Posterior cingulate gyrus (tissue), 11 donors: ENCODE measurements around the gene CCDC87.
"Not testable (repeated sequence)": the region's sequence is repeated elsewhere in the genome, so short reads cannot be mapped to it uniquely, and the experiment has no call there.

Experiments
- DNase-seq, 10 donors: peaks; one replicate each; pipeline versions ENCODE4 v3.0.0 to v3.0.0-alpha.2; 2020 to 2021; ENCODE audit warnings: mixed read lengths in 3 of 10
- intact Hi-C: fragments of 100-400 bp; cut with DNase I; formaldehyde crosslinking; loops from one replicate; pipeline ENCODE4 v1.15.1; 2023

The CCDC87 gene

DNA sequence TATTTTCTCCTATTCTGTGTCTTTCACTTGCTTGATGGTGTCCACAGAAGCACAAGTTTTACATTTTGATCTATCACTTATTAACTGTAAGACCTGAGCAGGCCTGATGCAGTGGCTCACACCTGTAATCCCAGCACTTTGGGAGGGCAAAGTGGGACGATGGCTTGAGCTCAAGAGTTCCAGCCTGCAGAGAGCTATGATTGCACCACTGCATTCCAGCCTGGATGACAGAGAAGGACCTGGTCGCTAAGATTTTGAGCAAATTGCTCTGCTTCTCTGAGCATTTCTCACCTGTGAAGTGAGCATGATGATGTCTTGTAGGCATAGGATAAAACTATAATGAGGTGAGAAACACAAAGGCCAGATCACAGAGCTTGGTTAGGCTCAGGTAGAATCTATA is 6.7 kb downstream of the CCDC87 start:
- no peak for DNase-seq
- intact Hi-C loops, result no loop called here

DNA sequence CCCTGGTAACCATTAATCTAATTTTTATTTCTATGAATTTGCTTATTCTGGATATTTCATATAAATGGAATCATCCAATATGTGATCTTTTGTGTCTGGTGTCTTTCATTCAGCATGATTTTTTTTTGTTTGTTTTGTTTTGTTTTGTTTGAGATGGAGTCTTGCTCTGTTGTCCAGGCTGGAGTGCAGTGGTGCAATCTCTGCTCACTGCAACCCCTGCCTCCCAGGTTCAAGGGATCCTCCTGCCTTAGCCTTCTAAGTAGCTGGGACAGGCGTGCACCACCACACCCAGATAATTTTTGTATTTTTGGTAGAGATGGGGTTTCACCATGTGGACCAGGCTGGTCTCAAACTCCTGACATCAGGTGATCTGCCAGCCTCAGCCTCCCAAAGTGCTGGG is 7.4 kb downstream of the CCDC87 start:
- DNase-seq, intact Hi-C loops: not testable (repeated sequence)

DNA sequence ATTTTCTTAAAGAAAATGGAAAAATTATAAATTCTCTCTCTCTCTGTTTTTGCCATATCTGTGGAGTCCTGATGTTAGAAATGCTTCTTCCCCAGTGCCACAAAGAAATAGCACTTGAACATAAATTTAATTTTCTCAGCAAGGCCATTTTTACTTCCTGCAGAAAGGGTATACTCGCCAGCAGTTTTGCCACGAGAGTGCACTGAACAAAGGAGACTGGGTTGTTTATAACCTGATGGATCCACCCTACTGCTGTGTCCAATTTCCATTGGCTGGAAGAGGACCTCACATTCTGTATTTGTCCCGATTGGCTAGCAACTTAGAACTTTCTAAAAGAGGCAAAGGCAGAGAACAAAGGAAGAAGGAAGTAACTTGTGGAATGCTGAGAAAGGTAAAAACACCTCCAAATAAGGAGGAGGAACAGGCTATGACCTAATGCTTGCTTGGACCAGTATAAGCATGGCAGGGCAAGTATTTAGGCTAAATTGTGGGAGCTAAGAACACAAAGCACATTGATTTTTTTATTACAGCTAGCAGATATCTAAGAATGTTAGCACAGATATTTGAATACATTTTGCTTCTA is 10.2 kb downstream of the CCDC87 start:
- intact Hi-C loops, result not testable (repeated sequence)

DNA sequence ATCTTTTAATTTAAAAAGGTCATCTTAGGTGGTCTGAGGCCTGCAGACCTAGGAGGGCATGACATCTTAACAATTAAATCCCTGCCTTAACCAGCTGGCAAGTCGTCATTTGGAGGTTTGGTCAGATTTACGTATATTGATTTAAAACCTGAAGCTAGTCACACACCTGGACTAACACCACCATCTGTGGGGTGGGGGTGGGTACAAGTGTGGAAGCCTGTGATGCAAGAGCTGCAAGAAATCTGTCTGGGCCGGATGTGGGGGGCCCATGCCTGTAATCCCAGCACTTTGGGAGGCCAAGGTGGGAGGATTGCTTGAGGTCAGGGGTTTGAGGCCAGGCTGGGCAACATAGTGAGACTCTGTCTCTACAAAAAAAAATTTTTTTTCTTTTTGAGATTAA is 11.6 kb downstream of the CCDC87 start:
- DNase-seq, result no peak
- intact Hi-C loops, result no loop called here

More for the DNA sequence above, 10.2 kb downstream of the CCDC87 start:
- DNase-seq, result not testable (repeated sequence)

DNA sequence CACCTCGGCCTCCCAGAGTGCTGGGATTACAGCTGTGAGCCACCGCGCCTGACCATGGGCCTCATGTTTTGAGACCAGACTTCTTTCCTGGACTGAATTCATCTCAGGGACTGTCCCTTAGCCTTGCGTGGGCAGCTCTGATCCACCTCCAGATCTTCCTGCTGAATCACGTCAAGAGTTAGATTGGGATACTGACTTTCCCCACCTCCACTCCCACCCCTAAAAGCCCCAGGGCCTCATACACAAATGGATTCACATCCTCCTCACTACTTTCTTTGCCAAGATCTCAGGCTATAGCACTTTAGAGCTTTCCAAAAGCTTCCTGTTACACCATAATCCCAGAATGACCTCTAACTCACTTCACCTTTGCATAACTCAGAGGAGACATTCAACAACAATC is 12.1 kb downstream of the CCDC87 start:
- intact Hi-C loops, result no loop called here

DNA sequence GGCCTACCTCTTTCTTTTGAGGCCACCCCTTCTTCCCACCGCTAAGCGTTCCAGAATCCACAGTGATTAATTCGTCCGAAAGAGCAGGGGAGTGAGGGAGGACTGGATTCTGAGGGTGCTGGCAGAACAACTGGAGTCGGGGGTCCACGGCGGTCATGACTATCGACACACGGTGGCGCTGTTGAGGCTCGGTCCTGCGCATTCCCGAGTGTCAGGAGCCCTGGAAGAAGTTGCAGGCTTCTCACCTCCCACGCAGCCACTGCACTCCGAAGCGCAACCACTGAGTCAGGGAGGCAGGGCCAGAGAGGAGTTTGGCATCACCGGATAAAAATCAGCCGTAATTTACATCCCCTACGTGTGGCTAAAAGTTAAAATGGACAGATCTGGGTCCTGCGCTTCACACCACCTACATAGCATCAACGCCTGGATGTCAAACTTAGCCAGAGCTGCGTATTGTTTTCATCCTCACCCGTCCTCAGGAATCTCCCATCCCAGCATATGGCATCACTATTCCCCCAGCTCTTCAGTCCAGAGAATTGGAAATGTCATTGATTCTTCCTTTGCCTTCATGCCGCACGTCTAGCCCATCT is 13.8 kb downstream of the CCDC87 start:
- intact Hi-C loops, result loop anchor here (2.0 to 10.0 kb wide), 2 partner anchors 100 to 266 kb away; partner anchors contain the start of gene RCE1
- peak; percentile 62 to 96 (median 82) for DNase-seq

More for the DNA sequence above, 12.1 kb downstream of the CCDC87 start:
- DNase-seq, result no peak

DNA sequence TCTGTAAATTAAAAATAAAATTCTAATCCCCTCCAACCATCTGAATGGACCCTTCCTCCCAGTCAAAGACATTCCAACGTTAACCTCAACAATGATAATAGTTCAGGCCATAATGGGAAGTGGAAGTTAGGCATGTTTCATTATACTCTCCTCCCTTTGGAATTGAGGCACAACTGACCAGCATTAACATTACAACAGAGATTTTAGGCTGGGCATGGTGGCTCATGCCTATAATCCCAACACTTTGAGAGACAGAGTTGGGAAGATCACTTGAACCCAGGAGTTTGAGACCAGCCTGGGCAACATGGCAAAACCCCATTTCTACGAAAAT is 22.0 kb downstream of the CCDC87 start:
- intact Hi-C loops, result loop anchor here (10.0 kb wide), 1 partner anchor 274 kb away; the partner anchor contains the start of gene RCE1

DNA sequence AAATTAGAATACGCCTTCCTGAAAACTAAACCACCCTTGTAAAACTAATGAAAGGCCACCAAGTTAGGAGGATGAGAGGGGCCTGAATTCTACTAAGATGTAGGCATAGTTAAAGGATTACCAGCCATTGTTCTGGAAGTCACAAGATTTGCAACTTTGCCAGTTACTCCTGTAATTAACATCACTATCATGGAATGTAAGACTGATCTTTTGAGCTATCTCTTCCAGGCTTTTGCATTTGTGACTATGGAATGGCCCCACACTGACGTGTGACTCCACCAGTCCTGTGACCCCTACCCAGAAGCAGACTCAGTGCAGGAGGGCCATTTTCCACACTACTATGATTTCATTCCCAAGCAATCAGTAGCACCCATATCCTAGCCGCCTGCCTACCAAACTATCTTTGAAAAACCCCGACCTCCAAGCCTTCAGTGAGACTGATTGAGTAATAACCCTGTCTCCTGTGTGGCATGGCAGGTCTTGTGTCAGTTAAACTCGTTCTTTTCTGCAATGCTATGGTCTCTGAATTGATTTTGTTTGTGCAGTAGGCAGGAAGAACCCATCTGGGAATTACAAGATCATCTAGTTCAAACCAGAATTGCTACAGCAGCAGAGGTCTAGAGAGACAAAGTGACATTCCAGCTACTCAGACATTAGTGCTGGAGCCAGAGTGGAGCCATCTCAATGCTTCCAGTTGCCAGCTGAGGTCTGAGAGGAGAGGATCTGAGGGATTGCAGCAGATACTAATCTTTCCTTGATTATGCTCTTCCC is 22.6 kb downstream of the CCDC87 start:
- intact Hi-C loops, result loop anchor here (10.0 kb wide), 1 partner anchor 275 kb away; the partner anchor contains the start of gene RCE1
- DNase-seq, result no peak

More for the DNA sequence above, 22.0 kb downstream of the CCDC87 start:
- DNase-seq, result no peak

DNA sequence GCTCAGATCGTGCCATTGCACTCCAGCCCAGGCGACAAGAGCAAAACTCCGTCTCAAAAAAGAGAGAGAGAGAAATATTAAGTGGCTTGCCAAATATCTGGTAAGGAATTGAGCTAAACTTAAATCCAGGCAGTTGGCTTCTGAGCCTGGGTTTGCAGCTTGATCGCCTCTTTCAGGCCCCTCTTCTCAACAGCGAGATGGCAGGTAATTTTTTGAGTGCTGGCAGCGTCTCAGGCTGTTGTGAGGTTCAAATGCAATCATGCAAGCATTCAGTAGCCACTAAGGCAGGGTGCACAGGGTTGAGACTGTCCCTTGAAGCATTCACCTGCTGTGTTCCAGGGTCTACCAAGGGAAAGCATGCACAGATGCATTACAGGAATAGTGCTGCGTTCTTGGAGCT is 23.8 kb downstream of the CCDC87 start:
- intact Hi-C loops, result no loop called here
- DNase-seq, result no peak

DNA sequence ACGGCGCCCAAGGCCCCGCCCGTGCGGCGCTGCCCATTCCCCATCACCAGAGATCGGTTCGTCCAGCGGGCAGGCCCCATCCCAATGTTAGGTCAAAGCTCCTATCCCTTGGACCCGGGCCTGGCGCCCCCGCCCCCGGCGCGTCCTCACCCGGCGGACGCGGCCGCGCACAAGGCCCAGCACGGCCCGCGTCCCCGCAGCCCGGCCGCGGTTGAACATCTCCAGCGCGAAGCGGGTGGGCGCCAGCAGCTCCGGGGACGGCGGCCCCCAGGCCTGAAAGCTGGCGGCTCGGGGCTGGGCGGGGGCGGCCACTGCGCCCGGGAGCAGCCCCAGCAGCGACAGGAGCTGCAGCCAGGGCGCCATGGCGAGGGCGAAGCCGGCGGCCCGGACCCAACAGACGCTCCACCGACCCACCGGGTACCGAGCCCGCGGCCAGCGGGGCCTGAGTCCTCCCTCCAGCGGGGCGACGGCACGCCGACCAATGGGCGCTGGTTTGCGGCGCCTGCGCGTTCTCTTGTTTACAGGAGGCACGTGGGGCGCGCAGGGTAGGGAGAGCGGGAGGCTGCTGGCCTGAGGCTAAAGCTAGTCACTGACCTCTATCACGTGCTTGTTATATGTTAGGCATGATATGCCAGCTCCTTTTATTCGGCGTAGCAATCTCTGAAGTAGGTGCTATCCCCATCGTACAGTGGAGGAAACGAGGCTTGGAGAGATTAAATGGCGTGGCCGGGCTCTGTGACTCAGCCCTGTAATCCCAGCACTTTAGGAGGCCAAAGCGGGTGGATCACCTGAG is 24.5 kb downstream of the CCDC87 start, which contains the start of gene CTSF:
CTSF (minus strand) TSS at position 483 of the 793 bp plus-strand sequence; CDS start at position 363, 120 bp downstream.
- peak; percentile 91 to 99 (median 96) for DNase-seq
- intact Hi-C loops, result no loop called here

DNA sequence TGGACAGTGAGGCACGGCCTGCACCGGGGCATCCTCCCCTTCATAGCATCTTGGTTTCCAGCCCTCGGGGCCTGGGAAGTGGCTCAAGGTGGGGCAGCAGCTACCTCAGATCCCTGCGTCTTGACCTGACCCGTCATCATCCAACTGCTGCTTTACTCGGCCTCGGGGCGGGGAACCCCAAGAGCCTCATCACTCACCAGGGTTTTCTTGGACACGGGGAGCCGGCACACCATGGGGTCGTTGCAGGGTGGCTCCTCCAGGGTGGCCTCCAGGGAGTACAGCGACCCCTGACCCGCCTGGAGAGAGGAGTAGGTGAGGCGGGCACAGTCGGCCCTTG is 25.1 kb downstream of the CCDC87 start:
- intact Hi-C loops, result no loop called here
- no peak for DNase-seq

DNA sequence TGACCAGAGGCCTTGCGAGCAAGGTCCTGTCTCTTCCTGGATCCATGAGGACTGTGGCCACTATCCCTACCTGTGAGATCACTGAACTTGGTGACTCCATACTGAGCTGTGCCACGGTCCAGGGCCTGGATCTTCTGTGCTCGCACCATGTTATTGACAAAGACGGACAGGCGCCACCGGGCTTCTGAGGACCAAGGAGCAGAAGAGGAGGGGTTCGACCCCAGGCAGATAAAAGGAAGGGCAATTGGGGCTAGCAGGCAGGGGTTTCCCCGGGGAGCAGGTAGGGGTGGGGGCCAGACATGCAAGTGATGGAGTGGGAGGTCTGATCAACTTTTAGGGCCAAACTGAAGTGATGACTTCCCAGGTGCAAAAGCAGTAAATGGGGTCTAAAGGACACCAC is 26.6 kb downstream of the CCDC87 start:
- DNase-seq, result no peak
- intact Hi-C loops, result no loop called here

DNA sequence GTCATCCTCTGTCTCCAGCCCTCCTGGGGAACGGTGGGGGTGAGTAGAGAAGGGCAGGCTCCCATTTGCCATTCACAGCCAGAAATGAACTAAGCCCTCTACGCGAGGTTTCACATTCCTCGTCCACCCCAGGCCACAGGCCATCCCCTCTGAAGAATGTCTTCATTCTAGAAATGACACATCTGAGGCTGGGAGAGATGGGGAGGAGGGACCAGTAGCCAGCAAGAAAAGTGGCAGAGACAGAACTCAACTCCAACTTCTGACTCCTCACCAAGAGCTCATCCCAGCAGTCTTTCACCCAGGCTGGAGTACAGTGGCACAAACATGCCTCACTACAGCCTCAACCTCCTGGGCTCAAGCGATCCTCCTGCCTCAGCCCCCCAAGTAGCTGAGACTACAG is 27.9 kb downstream of the CCDC87 start:
- intact Hi-C loops, result no loop called here
- no peak for DNase-seq

DNA sequence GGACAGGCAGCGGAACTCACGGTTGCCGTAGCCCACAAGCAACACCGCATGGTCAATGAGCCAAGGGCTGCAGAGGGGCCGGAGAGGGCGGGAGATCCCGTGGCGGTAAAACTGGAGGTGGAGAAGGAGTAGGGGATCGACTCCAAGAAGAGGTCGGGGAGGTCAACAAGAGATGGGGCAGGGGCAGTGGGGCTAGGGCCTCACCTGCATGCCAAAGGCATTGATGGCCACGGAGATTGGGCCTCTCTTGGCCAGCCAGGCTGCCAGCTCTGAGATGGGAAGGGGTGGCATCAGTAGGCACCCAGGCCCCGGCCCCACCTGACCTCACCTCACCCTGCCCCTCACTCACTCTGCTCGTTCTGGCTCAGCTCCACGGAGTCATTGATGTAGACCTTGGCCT is 28.3 kb downstream of the CCDC87 start:
- intact Hi-C loops, result no loop called here

DNA sequence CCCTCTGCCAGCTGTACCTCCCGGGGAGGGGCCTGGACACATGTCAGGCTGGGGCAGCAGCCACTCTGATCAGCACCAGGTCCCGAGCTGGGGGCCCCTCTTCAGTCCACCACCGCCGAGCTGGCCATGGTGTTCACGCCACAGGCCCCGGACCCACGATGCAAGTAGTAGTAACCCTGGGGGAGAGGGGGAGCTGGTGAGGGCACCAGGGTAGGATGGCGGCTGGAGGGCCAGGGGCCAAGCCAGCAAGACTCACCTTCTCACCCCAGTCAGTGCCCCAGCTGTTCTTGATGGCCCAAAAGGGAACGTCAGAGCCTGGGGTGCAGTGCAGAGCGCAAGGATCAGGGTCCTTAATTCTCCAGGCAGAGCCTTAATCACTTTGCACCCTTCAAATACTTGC is 29.0 kb downstream of the CCDC87 start:
- intact Hi-C loops, result no loop called here
- DNase-seq, result no peak

More for the DNA sequence above, 28.3 kb downstream of the CCDC87 start:
- no peak for DNase-seq

DNA sequence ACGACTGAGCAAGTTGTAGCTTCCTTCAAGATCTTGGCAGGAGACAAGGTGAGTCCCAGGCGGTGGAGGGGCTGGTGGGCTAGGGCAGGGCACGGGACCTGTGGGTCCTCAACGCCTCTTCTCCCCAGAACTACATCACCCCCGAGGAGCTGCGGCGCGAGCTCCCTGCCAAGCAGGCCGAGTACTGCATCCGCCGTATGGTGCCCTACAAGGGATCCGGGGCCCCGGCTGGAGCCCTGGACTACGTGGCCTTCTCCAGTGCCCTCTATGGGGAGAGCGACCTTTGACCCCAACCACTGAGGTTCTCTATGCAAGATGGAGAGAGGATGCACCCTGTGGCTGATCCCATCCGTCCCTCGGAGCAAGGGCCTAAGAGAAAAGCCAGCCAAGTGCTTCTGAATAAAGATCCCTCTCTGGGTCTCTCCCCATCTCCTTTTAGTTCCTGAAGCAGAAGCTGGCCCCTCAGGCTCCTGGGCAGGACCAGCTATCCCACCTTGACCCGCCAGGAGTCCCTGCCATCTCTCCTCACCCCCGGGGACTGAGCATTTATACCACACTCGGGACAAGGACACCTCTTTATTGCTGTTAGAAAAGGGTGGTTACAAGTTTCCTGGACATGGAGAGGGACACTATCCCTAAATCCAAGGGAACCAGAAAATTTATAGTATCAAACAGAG is 29.8 kb downstream of the CCDC87 start:
- DNase-seq, result no peak
- intact Hi-C loops, result no loop called here

DNA sequence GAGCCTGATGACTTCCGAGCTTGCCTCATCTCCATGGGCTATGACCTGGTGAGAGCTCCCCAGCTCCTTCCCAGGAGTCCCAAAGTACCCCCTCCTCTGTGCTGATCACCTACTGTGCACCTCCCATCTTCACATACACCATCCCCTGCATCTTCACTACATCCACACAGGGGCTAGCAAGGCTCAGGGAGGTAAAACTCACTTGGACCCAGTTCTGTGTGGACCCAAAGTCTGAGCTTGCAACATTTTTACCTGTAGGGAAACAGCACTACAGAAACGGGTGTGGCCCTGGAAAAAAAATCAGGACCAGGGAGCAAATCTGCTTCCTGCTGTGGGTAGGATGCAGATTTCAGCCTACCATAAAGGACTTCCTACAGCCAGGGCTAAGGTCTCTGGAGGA is 30.6 kb downstream of the CCDC87 start:
- DNase-seq, result no peak
- intact Hi-C loops, result no loop called here

DNA sequence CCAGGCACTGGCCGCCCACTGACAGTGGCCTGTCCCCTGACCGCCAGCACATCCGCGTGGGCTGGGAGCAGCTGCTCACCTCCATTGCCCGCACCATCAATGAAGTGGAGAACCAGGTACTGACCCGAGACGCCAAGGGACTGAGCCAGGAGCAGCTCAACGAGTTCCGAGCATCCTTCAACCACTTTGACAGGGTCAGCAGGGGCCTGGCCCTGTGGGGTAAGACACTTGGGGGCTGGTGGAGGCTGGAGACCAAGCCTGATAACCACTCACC is 31.0 kb downstream of the CCDC87 start:
- intact Hi-C loops, result no loop called here
- no peak for DNase-seq

DNA sequence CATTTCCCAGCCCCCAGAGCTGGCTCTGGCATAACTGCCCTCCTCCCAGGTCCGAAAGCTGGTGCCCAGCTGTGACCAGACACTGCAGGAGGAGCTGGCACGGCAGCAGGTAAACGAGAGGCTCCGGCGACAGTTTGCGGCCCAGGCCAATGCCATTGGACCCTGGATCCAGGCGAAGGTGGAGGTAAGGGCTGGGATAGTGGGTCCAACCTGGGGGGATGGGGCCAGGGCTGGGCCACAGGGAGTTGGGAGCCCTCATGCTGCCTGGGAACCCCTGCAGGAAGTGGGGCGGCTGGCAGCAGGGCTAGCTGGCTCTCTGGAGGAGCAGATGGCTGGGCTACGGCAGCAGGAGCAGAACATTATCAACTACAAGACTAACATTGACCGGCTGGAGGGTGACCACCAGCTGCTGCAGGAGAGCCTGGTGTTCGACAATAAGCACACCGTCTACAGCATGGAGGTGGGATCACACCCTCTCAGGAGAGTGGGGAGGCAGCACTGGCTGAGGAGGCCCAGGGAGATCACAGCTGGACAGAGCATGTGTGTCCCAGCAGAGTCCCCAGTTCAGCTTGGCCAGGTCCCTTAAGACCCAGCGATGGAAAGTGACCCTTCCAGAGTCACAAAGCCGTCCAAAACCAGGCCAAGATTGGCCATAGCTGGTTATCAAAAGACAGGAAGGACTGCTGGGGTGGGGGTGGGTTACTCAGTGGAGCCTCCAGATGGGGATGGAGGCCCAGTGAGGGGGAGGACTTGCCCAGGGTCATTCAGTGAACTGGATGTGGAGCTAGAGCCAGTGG is 31.5 kb downstream of the CCDC87 start:
- intact Hi-C loops, result no loop called here

More for the DNA sequence above, 31.5 kb downstream of the CCDC87 start:
- no peak for DNase-seq
